Liver (tissue), 9 donors: ENCODE data around the gene MLLT10. TPM values are rescaled to one million over a fixed set of nuclear protein-coding genes. Genes with fewer than 3 reads are reported as not detected.

Source experiments
- DNase-seq: peaks from one replicate; pipeline ENCODE4 v3.0.0-alpha.2; 2017; ENCODE audit warnings: low spot score
- H3K27ac ChIP-seq, 2 donors: one replicate each; pipeline ENCODE4 v1.7.0; 2013; ENCODE audit warnings: inconsistent platforms in 2 of 2, low read length in 2 of 2, control low read depth in 1 of 2, low read depth in 1 of 2, mild to moderate bottlenecking in 1 of 2
- H3K27me3 ChIP-seq, 4 donors: one replicate each; pipeline versions ENCODE4 v1.6.1 to v1.7.0; 2013; ENCODE audit warnings: low read length in 3 of 4, inconsistent platforms in 1 of 4, mild to moderate bottlenecking in 1 of 4, moderate library complexity in 1 of 4; ENCODE audit not compliant: control insufficient read depth in 4 of 4, insufficient read depth in 4 of 4
- H3K36me3 ChIP-seq, 4 donors: one replicate each; pipeline versions ENCODE4 v1.6.1 to v1.7.0; 2013; ENCODE audit warnings: low read length in 3 of 4, mild to moderate bottlenecking in 3 of 4, low read depth in 1 of 4, moderate library complexity in 1 of 4; ENCODE audit not compliant: control insufficient read depth in 4 of 4, insufficient read depth in 3 of 4
- H3K4me1 ChIP-seq, 4 donors: one replicate each; pipeline versions ENCODE4 v1.6.1 to v1.7.0; 2013; ENCODE audit warnings: low read length in 3 of 4, mild to moderate bottlenecking in 3 of 4, moderate library complexity in 1 of 4; ENCODE audit not compliant: control insufficient read depth in 4 of 4, insufficient read depth in 4 of 4
- H3K4me3 ChIP-seq, 3 donors: one replicate each; pipeline versions ENCODE4 v1.6.1 to v1.7.0; 2013; ENCODE audit warnings: low read length in 3 of 3, control low read depth in 1 of 3, low read depth in 1 of 3, mild to moderate bottlenecking in 1 of 3
- H3K9ac ChIP-seq, 2 donors: one replicate each; pipeline ENCODE4 v1.7.0; 2013; ENCODE audit warnings: low read length in 2 of 2, mild to moderate bottlenecking in 2 of 2, moderate library complexity in 2 of 2, control low read depth in 1 of 2, low read depth in 1 of 2
- H3K9me3 ChIP-seq, 4 donors: one replicate each; pipeline versions ENCODE4 v1.6.1 to v1.7.0; 2013; ENCODE audit warnings: low read length in 3 of 4; ENCODE audit not compliant: control insufficient read depth in 4 of 4
- EGR1 ChIP-seq, 2 donors: IDR thresholded peaks; 2 replicates each; pipeline ENCODE4 v1.6.1; 2016 to 2018; ENCODE audit warnings: antibody characterized with exemption in 2 of 2, low read depth in 2 of 2
- FOXA1 ChIP-seq: IDR thresholded peaks from 2 replicates; pipeline ENCODE4 v1.6.1; 2016; ENCODE audit warnings: antibody characterized with exemption
- FOXA2 ChIP-seq: IDR thresholded peaks from 2 replicates; pipeline ENCODE4 v1.6.1; 2016; ENCODE audit warnings: antibody characterized with exemption
- GABPA ChIP-seq, 2 donors: IDR thresholded peaks in 1 of 2; conservative IDR thresholded peaks in 1 of 2; 2 replicates each; pipeline ENCODE4 v1.6.1; 2016; ENCODE audit warnings: antibody characterized with exemption in 2 of 2, mild to moderate bottlenecking in 1 of 2, moderate library complexity in 1 of 2
- HNF4A ChIP-seq, 2 donors: conservative IDR thresholded peaks; 2 replicates each; pipeline ENCODE4 v1.6.1; 2016; ENCODE audit warnings: antibody characterized with exemption in 2 of 2, mild to moderate bottlenecking in 2 of 2
- HNF4G ChIP-seq: IDR thresholded peaks from 2 replicates; pipeline ENCODE4 v1.6.1; 2016; ENCODE audit warnings: antibody characterized with exemption
- JUND ChIP-seq, 2 donors: IDR thresholded peaks; 2 replicates each; pipeline ENCODE4 v1.6.1; 2016; ENCODE audit warnings: antibody characterized with exemption in 2 of 2
- NR2F2 ChIP-seq: IDR thresholded peaks from 2 replicates; pipeline ENCODE4 v1.6.1; 2016; ENCODE audit warnings: antibody characterized with exemption
- RAD21 ChIP-seq, 2 donors: IDR thresholded peaks; 2 replicates each; pipeline ENCODE4 v1.6.1; 2016; ENCODE audit warnings: antibody characterized with exemption in 2 of 2, mild to moderate bottlenecking in 2 of 2
- RXRA ChIP-seq, 2 donors: IDR thresholded peaks; 2 replicates each; pipeline ENCODE4 v1.6.1; 2017 to 2018; ENCODE audit warnings: antibody characterized with exemption in 2 of 2, mild to moderate bottlenecking in 1 of 2
- SP1 ChIP-seq: IDR thresholded peaks from 2 replicates; pipeline ENCODE4 v1.6.1; 2018; ENCODE audit warnings: antibody characterized with exemption, mild to moderate bottlenecking
- TAF1 ChIP-seq: conservative IDR thresholded peaks from 2 replicates; pipeline ENCODE4 v1.6.1; 2016; ENCODE audit warnings: antibody characterized with exemption, mild to moderate bottlenecking
- YY1 ChIP-seq: IDR thresholded peaks from 2 replicates; pipeline ENCODE4 v1.6.1; 2016; ENCODE audit warnings: antibody characterized with exemption, mild to moderate bottlenecking
- WGBS: extraction: QIAGEN DNeasy Blood & Tissue Kit; methylation state at CpG from one replicate; pipeline ENCODE4 v1.1.7; 2013; 5-methylcytosine and 5-hydroxymethylcytosine counted together
- polyA plus RNA-seq, 2 donors: library from polyadenylated mRNA; stranded (reverse) in 1 of 2; unstranded in 1 of 2; fragments of 200-250 nt in 1 of 2; fragments of >200 nt in 1 of 2; fragmentation: Nextera tagmentation in 1 of 2; extraction: Ambion mirVana in 1 of 2; gene quantifications; one replicate each; pipeline versions ENCODE4 v1.2.1 to v1.2.3, GENCODE V29; 2013 to 2015
- total RNA-seq, 2 donors: library from RNA; depleted of rRNA; stranded (reverse); fragments of >200 nt; gene quantifications; one replicate each; pipeline ENCODE4 v1.2.3, GENCODE V29; 2014
- TF ChIP-seq, protein P1 (sequence below): IDR thresholded peaks from 2 replicates; pipeline ENCODE4 v1.6.1; 2016; ENCODE audit warnings: antibody characterized with exemption
- TF ChIP-seq, protein P2 (sequence below): IDR thresholded peaks from 2 replicates; pipeline ENCODE4 v1.6.1; 2016; ENCODE audit warnings: antibody characterized with exemption, mild to moderate bottlenecking
- TF ChIP-seq, protein P3 (sequence below): IDR thresholded peaks from 2 replicates; pipeline ENCODE4 v1.6.1; 2016; ENCODE audit warnings: antibody characterized with exemption
- TF ChIP-seq, protein P4 (sequence below): fragments of 150-350 bp; IDR thresholded peaks from 2 replicates; pipeline ENCODE4 v1.5.1; 2017; ENCODE audit warnings: improper control_type of control experiment, low read depth, low read length; ENCODE audit not compliant: missing input control
- TF ChIP-seq, protein P5 (sequence below): IDR thresholded peaks from 2 replicates; pipeline ENCODE4 v1.6.1; 2016; ENCODE audit warnings: antibody characterized with exemption
- donor health status: healthy.
- donor health status: healthy.
- donor health status: healthy.
- donor health status: healthy.
- donor health status: healthy.

Gene MLLT10
- total and polyA plus RNA-seq, 4 donors = 11.9 to 47.4 (median 22.6) TPM

DNA sequence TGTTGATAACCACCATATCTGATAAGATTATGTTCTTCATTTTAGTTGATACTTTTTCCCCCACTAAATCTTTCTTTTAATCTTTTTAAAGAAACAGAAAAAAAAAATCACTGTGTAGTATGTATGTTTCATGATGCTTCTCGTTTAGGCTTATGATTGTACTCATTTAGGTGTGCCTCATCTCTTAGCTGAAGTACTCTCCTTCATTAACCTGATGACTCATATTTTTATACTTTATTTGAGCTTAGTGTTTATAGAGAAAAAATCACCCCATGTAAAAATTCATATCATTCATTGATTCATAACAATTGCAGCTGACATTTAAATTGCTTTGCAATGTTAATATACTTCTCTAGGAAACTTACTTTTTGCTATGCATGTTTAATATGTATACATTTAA is 158.9 kb downstream of the MLLT10 start:
- no peak overlapping the region for H3K27ac ChIP-seq
- H3K9me3 ChIP-seq = no peaks in the 10 kb centered on the region
- DNase-seq = no peak
- no peaks in the 10 kb centered on the region for H3K4me1 ChIP-seq
- H3K9ac ChIP-seq = no peak overlapping the region
- H3K27me3 ChIP-seq = no peaks in the 10 kb centered on the region
- H3K36me3 ChIP-seq = peaks cover 0 to 9% (median 4%) of the 10 kb centered on the region in 4 donors
- no peak overlapping the region for H3K4me3 ChIP-seq
- WGBS = 94% methylated on average over 1 of the region's 1 CpG
- TF ChIP-seq SP1 (no peak), RAD21 (IDR thresholded peaks at IDR 0.05) (no peak), TAF1 (no peak)

DNA sequence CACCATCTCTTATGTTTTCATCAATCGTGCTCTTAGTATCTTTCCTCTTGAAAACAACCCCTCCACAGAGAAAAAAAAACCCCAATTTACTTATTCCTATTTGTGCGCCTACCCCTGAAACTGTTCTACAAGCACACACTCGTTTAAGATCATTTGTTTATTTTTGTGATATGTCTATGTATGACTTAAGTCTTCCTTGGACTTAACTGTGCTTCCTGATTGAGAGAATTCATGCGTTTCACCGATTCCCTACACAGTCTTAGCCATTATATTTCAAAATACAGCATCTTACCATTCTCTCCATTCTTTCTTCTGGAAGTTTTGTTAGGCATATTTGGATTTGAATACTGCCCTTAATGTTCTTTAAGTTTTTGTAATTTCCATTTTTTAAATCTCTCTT is 159.4 kb downstream of the MLLT10 start:
- no peak for TF ChIP-seq JUND (IDR thresholded peaks at IDR 0.05)
- TF ChIP-seq, protein P1, sequence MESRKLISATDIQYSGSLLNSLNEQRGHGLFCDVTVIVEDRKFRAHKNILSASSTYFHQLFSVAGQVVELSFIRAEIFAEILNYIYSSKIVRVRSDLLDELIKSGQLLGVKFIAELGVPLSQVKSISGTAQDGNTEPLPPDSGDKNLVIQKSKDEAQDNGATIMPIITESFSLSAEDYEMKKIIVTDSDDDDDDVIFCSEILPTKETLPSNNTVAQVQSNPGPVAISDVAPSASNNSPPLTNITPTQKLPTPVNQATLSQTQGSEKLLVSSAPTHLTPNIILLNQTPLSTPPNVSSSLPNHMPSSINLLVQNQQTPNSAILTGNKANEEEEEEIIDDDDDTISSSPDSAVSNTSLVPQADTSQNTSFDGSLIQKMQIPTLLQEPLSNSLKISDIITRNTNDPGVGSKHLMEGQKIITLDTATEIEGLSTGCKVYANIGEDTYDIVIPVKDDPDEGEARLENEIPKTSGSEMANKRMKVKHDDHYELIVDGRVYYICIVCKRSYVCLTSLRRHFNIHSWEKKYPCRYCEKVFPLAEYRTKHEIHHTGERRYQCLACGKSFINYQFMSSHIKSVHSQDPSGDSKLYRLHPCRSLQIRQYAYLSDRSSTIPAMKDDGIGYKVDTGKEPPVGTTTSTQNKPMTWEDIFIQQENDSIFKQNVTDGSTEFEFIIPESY = no peak
- TF ChIP-seq, protein P2, sequence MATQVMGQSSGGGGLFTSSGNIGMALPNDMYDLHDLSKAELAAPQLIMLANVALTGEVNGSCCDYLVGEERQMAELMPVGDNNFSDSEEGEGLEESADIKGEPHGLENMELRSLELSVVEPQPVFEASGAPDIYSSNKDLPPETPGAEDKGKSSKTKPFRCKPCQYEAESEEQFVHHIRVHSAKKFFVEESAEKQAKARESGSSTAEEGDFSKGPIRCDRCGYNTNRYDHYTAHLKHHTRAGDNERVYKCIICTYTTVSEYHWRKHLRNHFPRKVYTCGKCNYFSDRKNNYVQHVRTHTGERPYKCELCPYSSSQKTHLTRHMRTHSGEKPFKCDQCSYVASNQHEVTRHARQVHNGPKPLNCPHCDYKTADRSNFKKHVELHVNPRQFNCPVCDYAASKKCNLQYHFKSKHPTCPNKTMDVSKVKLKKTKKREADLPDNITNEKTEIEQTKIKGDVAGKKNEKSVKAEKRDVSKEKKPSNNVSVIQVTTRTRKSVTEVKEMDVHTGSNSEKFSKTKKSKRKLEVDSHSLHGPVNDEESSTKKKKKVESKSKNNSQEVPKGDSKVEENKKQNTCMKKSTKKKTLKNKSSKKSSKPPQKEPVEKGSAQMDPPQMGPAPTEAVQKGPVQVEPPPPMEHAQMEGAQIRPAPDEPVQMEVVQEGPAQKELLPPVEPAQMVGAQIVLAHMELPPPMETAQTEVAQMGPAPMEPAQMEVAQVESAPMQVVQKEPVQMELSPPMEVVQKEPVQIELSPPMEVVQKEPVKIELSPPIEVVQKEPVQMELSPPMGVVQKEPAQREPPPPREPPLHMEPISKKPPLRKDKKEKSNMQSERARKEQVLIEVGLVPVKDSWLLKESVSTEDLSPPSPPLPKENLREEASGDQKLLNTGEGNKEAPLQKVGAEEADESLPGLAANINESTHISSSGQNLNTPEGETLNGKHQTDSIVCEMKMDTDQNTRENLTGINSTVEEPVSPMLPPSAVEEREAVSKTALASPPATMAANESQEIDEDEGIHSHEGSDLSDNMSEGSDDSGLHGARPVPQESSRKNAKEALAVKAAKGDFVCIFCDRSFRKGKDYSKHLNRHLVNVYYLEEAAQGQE = no peak
- TF ChIP-seq, protein P3, sequence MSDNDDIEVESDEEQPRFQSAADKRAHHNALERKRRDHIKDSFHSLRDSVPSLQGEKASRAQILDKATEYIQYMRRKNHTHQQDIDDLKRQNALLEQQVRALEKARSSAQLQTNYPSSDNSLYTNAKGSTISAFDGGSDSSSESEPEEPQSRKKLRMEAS = no peak
- TF ChIP-seq, protein P4, sequence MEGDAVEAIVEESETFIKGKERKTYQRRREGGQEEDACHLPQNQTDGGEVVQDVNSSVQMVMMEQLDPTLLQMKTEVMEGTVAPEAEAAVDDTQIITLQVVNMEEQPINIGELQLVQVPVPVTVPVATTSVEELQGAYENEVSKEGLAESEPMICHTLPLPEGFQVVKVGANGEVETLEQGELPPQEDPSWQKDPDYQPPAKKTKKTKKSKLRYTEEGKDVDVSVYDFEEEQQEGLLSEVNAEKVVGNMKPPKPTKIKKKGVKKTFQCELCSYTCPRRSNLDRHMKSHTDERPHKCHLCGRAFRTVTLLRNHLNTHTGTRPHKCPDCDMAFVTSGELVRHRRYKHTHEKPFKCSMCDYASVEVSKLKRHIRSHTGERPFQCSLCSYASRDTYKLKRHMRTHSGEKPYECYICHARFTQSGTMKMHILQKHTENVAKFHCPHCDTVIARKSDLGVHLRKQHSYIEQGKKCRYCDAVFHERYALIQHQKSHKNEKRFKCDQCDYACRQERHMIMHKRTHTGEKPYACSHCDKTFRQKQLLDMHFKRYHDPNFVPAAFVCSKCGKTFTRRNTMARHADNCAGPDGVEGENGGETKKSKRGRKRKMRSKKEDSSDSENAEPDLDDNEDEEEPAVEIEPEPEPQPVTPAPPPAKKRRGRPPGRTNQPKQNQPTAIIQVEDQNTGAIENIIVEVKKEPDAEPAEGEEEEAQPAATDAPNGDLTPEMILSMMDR = no peak
- TF ChIP-seq, protein P5, sequence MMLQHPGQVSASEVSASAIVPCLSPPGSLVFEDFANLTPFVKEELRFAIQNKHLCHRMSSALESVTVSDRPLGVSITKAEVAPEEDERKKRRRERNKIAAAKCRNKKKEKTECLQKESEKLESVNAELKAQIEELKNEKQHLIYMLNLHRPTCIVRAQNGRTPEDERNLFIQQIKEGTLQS = no peak
- no peak for TF ChIP-seq GABPA (IDR thresholded peaks at IDR 0.05 in 1 of 2, conservative IDR thresholded peaks at IDR 0.05 in 1 of 2)
- no peak for TF ChIP-seq EGR1 (IDR thresholded peaks at IDR 0.05; ENCODE audit: low read depth in 2 of 2)
- no peak for TF ChIP-seq HNF4A (conservative IDR thresholded peaks at IDR 0.05)
- no peak for TF ChIP-seq HNF4G
- no peak for TF ChIP-seq SP1
- TF ChIP-seq TAF1 = no peak
- TF ChIP-seq RXRA (IDR thresholded peaks at IDR 0.05) = no peak
- TF ChIP-seq RAD21 (IDR thresholded peaks at IDR 0.05) = no peak
- no peak for TF ChIP-seq YY1
- no peak for TF ChIP-seq FOXA2
- TF ChIP-seq NR2F2 = no peak
- no peak for TF ChIP-seq FOXA1
- no peaks in the 10 kb centered on the region for H3K4me1 ChIP-seq
- WGBS = 88% methylated on average over 5 of the region's 5 CpGs
- DNase-seq = no peak
- H3K27ac ChIP-seq = no peak overlapping the region
- H3K4me3 ChIP-seq = no peak overlapping the region
- H3K36me3 ChIP-seq = peaks cover 0 to 9% (median 4%) of the 10 kb centered on the region in 4 donors
- H3K9ac ChIP-seq = no peak overlapping the region
- no peaks in the 10 kb centered on the region for H3K27me3 ChIP-seq
- H3K9me3 ChIP-seq = no peaks in the 10 kb centered on the region
